Retinal pigment epithelial cell (primary cell): ENCODE results near the gene SMARCA2.

ENCODE experiments used
- DNase-seq: peaks from one replicate; pipeline ENCODE4 v3.0.0-alpha.2; 2010; ENCODE audit warnings: low read depth
- H3K4me3 ChIP-seq: 2 replicates; pipeline ENCODE4 v1.5.1; 2011; ENCODE audit warnings: mild to moderate bottlenecking, low read length, control low read depth, moderate library complexity
- TF ChIP-seq, protein P1 (sequence below): conservative IDR thresholded peaks from 2 replicates; pipeline ENCODE4 v1.5.1; 2011; ENCODE audit warnings: low read depth, low read length, control low read depth, inconsistent platforms

Gene SMARCA2

DNA sequence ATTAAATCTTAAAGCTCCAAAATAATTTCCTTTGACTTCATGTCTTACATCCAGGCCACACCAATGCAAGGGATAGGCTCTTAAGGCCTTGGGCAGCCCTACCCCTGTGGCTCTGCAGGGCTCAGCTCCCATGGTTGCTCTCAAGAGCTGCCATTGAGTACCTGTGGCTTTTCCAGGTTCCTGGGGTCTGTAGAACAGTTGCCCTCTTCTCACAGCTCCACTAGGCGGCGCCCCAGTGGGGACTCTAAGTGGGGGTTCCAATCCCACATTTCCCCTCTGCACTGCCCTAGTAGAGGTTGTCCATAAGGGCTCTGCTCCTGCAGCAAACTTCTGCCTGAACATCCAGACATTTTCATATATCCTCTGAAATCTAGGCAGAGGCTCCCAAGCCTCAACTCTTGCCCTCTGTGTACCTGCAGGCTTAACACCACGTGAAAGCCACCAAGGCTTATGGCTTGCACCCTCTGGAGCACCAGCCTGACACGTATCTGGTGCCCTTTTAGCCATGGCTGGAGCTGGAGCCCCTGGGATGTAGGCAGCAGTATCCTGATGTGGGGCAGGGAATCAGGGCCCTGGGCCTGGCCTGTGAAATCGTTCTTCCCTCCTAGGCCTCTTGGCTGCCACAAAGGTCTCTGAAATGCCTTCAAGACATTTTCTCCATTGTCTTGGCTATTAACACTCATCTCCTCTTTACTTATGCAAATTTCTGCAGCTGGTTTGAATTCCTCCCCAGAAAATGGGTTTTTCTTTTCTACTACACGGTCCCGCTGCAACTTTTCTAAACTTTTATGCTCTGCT, 185.1 kb downstream of the SMARCA2 start:
- H3K4me3 ChIP-seq, result no peak overlapping the region
- DNase-seq, result no peak
- TF ChIP-seq, protein P1, sequence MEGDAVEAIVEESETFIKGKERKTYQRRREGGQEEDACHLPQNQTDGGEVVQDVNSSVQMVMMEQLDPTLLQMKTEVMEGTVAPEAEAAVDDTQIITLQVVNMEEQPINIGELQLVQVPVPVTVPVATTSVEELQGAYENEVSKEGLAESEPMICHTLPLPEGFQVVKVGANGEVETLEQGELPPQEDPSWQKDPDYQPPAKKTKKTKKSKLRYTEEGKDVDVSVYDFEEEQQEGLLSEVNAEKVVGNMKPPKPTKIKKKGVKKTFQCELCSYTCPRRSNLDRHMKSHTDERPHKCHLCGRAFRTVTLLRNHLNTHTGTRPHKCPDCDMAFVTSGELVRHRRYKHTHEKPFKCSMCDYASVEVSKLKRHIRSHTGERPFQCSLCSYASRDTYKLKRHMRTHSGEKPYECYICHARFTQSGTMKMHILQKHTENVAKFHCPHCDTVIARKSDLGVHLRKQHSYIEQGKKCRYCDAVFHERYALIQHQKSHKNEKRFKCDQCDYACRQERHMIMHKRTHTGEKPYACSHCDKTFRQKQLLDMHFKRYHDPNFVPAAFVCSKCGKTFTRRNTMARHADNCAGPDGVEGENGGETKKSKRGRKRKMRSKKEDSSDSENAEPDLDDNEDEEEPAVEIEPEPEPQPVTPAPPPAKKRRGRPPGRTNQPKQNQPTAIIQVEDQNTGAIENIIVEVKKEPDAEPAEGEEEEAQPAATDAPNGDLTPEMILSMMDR, result no peak

DNA sequence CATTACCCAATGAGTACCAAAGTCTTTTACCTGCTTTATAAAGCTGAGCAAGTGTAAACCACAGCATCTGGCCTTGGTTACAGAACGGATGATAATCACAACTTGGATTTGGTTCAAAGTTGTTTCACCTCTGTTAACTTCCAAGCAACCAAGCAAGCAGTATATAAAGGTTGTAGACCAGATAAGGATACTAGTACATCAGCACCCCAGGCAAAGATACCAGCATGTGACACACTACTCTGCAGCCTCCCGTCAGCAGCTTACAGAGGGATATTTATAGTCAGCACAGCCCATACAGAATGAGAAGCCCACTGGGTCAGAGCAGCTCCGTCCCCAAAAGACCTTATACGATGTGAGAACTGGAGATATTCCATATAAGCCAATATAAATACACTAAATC, 193.3 kb downstream of the SMARCA2 start:
- TF ChIP-seq, protein P1, result no peak
- H3K4me3 ChIP-seq, result no peak overlapping the region
- DNase-seq, result no peak

DNA sequence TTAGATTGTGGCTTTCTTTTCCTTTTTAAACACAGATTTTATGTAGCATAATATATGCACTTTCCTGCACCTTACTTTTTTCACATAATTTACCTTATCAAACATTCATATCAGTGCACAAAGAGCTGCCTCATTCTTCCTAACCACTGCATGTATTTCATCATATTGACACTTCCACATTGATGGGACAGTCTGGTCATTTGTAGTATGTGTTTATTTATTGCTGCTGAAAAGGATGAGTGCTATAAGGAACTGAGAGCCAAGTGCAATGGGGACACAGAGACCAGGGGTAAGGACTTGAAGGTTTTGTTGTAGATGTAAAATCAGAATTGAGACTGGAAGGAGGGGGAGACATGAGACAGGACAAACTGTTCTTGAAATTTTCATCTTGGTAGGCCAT, 193.8 kb downstream of the SMARCA2 start:
- no peak for DNase-seq
- TF ChIP-seq, protein P1, result no peak

DNA sequence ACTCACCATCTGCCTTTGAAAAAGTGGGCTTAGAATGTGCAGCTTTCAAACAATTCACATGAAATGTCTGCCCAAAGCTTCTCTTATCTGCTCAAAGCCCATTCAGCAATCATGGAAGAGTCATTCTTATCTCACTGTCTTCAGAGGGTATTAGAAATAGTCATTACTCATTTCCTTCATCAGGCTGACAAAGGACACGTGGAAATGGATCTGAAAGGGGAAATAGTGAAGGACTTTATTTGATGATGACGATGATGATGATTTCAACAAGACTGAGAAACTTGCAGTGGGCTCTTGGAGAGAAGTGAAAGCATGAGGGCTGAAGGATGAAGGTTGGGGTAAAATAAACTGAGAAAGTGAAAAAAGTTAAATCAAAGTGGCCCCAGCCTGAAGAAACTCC, 194.3 kb downstream of the SMARCA2 start:
- DNase-seq, result no peak
- no peak overlapping the region for H3K4me3 ChIP-seq

More for the DNA sequence above, 193.8 kb downstream of the SMARCA2 start:
- no peak overlapping the region for H3K4me3 ChIP-seq

DNA sequence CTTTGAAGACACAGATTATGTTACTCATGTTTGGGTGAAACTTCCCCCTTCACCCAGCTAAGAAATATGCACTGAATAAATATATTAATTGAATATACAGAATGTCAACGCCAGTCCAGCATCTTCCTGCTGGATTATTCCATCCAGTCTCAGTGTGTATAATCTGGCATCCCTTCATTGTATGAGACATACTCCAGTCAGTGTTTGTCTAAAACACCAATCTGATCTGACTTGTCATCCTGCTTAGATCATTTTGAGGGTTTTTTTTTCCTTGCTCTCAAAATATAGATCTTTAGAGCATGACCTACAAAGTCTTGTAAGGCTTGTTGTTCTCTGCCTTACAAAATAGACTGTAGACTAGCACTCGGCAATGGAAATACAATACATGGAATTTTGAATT, 195.1 kb downstream of the SMARCA2 start:
- no peak overlapping the region for H3K4me3 ChIP-seq
- TF ChIP-seq, protein P1, result no peak
- no peak for DNase-seq

More for the DNA sequence above, 194.3 kb downstream of the SMARCA2 start:
- TF ChIP-seq, protein P1, result no peak

DNA sequence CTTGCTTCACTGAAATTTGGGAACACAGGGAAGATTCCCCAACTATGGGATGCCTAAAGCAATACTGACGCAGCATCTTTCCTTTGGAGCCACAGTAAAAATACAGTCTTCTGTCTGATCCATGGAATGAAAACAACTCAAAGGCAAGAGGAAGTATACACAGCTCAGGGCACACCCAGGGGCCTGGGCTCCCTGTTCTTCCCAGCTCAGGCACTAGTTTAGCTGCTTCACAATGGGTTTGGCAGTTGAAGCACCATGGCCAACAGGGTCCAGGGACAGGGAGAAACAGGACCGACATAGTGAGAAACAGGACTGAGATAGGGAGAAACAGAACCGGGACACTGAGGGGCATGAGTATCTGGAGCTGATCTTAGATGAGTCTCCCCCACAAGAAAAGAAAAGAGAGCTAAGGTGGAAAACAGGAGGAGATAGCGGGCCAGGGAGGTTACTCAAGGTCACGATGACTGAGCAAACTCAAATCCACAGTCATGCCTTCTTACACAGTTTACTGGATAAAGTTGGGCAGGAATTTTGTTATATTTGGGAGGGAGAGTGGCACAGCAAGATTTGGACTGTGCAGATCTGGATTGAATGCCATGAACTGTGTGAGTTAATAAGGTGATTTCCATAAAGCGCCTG, 198.8 kb downstream of the SMARCA2 start:
- H3K4me3 ChIP-seq, result no peak overlapping the region
- TF ChIP-seq, protein P1, result no peak
- DNase-seq, result no peak

DNA sequence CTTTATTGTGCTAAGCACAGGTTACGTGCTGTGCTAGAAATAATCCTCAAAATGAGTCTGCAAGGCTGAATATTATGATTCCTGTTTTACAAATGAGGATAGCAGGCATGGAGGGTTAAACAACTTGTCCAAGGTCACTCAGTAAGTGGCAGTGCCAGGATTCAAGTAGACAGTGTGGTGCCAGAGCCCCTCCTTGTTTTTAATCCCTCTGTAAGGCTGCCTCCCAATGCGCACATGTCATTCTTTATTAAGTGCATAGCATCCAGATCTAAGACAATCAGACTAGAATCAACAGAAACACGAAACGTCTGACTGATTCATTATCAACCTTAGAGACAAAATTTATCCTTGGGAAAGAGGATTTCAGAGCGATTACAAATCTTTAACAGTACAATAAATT, 199.6 kb downstream of the SMARCA2 start:
- TF ChIP-seq, protein P1, result no peak
- DNase-seq, result peak; percentile 69
- no peak overlapping the region for H3K4me3 ChIP-seq
